NK-92 (cell line): ENCODE measurements around the gene WAS.
A peak's percentile ranks its signal among the peaks of the same experiment; 100 is the strongest.
"Not testable (repeated sequence)": the region's sequence is repeated elsewhere in the genome, so short reads cannot be mapped to it uniquely, and the experiment has no call there.

Experiments used
- DNase-seq: peaks from one replicate; lab custom pipeline; 2025; ENCODE audit not compliant: unreplicated experiment; lab: John Stamatoyannopoulos, UW

The WAS gene

GRCh38 chrX:48683411-48683982, at the start of gene WAS:
Gene WAS, plus strand, starts transcription at chrX:48683799. Its CDS starts 55 bp downstream, at chrX:48683854.
- DNase-seq = no peak

DNA sequence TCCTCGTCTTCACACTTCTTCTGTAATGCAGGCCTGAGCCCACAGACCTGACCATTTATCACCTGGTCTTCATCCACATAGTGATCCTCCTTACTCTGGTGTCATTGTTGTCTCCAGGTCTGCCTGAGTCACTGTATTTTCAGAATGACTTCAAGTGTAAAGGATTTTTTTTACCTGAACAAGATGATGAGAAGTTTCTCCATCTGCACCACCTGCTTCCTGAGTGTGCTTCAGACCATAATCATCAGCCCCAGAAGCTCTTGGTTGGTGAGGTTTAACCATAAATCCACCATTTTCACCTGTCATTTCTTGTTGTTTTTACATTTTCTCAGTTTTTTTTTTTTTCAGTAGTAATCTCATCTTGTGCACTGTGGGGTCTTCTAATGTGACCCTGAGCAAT, 47.3 kb upstream of the WAS start:
- no peak for DNase-seq

DNA sequence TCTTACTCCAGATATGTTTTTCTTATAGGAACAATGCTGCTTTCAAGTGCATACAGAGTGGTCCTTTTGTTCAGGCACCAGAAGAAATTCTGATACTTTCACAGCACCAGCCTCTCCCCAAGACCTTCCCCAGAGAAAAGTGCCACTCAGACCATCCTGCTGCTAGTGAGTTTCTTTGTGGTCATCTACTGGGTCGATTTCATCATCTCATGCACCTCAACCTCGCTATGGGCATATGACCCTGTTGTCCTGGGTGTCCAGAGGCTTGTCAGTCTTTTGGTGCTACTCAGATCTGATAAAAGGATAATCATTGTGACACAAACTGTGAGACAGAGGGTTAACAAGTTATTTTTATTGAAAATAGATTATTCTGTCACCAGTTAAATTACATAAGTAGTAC, 46.8 kb upstream of the WAS start:
- DNase-seq = no peak

- DNase-seq = no peak
Observed at GRCh38 chrX:48645669-48646068, 37.9 kb upstream of the WAS start.

DNA sequence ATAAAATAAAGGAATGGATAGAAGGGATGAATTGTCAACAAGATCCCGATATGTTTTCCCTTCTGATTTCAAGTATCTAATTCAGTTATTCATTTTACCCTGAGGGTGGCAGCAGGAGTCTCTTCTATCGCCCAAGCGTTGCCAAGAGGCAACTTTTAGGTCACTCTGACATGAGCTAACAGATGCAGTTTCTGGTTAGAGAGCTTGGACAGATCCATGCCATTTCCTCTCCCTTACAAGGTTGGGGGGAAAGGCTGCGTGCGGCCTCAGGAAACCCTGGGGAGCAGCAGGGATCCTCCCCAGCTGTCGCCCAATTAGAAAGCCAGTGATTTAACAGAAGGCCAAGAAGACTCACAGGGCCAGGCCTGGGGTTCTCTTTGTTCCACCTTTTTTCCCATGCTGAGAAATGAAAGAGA, 35.3 kb upstream of the WAS start:
- no peak for DNase-seq

GRCh38 chrX:48649102-48649501, 34.5 kb upstream of the WAS start:
- no peak for DNase-seq

GRCh38 chrX:48652055-48652579, 31.5 kb upstream of the WAS start:
- DNase-seq = not testable (repeated sequence)

GRCh38 chrX:48654746-48655145, 28.9 kb upstream of the WAS start:
- DNase-seq = not testable (repeated sequence)

DNA sequence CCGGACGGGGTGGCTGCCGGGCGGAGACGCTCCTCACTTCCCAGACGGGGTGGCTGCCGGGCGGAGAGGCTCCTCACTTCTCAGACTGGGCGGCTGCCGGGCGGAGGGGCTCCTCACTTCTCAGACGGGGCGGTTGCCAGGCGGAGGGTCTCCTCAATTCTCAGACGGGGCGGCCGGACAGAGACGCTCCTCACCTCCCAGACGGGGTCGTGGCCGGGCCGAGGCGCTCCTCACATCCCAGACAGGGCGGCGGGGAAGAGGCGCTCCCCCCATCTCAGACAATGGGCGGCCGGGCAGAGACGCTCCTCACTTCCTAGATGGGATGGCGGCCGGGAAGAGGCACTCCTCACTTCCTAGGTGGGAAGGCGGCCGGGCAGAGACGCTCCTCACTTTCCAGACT, 23.9 kb upstream of the WAS start:
- DNase-seq = not testable (repeated sequence)

DNA sequence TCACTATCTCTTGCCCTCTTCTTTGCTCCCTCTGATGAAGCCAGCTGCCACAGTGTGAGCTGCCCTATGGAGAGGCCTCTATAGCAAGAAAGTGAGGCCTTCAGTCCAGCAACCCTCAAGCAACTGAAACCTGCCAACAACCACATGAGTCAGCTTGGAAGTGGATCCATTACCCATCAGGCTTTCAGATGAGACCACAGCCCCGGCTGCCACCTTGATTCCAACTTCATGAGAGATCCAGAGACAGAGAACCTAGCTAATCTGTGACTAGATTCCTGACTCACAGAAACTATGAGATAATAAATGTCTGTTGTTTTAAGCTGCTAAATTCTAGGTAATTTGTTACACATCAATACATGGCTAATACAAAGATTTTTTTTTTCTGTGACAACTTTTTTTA, 20.4 kb upstream of the WAS start:
- DNase-seq = no peak

DNA sequence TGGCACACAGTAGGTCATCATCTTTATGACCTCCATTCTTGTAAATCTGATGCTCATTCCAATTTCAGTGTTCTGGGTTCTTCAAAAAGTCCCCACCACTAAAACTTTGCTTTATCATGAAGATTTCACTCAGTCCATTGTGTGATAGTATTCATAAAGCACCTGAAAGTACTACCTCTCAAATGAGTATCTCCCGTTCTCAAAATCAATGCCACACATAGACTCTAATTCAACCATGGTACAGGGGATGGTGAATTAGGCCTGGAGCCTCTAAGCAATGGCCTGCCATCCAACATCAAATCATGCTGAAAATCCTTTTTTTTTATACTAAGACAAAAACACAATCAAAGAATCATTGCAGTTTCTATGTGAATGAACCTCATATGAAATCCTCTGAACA, 19.4 kb upstream of the WAS start:
- DNase-seq = no peak

DNA sequence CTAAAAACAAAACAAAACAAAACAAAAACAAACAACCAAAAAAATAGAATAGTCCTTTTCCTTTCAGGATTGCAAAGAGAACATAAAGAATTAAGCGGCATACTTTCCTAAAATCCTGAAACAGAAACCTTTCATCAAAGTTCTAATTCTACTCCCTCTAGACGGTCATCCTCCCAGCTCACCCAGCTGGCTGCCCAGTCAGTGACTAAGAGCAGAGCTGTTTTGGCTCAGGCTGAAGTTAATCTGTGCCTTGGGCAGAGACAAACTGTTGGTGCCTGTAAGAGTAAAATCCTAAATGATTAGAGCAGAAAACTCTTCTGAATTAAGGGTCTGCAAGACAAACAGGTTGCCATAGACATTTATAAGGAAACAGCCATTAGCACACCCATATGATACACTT, 17.6 kb upstream of the WAS start:
- no peak for DNase-seq

DNA sequence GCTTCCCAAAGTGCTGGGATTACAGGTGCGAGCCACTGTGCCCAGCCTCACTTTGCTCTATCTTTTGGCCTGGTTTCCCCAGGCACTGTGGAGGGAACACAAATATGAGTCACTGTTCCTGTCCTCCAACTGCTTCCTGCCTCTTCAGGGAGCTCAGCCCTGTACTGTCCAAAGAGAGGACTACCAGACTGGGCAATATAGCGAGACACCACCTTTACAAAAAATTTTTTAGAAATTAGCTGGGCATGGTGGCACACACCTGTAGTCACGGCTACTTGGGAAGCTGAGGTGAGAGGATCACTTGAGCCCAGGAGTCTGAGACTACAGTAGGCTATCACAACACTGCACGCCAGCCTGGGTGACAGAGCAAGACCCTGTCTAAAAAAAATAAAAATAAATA, 16.9 kb upstream of the WAS start:
- no peak for DNase-seq

- DNase-seq = no peak
Observed at GRCh38 chrX:48667509-48667908, 16.1 kb upstream of the WAS start.

GRCh38 chrX:48668187-48668586, 15.4 kb upstream of the WAS start:
- DNase-seq = not testable (repeated sequence)

GRCh38 chrX:48676106-48676892, 7.3 kb upstream of the WAS start:
- peak; percentile 53 for DNase-seq

DNA sequence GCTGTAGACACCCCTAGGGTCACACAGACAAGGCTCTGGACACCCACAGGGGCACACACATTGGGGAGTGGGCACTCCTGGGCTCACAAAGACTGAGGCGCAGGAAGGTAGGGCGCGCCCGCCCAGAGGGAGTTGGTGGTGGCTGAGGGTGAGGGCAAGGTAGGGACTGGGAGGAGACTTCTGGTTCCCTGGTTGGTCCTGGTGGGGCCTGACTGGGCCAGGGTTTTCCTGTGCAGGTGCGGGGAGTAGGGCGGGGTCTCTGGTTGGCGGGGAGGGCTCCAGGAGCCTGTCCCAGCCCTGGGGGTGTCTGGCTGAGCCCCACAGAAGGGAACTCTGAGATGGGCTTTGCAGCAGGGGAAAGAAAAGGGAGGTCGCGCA, 6.7 kb upstream of the WAS start:
- no peak for DNase-seq

DNA sequence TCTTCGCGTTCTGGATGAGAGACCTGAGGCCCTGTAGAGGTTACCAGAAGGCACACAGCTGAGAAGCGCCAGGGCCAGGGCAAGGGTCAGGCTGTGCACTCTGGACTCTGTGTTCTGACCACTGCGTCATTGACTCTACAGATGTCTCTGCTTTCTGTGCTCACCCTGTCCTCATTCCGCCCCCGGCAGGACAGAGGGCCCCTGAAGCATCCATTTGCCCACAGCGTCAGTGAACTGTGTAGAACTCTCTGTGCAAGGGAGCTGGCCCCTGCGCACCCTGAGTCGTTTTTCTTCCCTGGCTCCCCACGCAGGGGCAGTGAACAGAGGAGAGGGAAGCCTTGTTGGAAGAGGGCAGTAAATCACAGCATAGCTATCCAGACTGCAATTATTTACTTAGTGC, 6.1 kb upstream of the WAS start:
- no peak for DNase-seq

DNA sequence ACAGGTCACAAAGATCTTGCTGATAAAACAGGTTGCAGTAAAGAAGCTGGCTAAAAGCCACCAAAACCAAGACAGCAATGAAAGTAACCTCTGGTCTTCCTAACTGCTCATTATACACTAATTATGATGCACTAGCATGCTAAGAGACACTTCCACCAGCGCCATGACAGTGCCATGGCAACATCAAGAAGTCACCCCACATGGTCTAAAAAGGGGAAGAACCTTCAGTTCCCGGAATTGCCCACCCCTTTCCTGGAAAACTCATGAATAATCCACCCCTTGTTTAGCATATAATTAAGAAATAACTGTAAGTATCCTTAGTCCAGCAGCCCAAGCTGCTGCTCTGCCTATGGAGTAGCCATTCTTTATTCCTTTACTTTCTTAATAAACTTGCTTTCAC, 3.1 kb upstream of the WAS start:
- DNase-seq = not testable (repeated sequence)

DNA sequence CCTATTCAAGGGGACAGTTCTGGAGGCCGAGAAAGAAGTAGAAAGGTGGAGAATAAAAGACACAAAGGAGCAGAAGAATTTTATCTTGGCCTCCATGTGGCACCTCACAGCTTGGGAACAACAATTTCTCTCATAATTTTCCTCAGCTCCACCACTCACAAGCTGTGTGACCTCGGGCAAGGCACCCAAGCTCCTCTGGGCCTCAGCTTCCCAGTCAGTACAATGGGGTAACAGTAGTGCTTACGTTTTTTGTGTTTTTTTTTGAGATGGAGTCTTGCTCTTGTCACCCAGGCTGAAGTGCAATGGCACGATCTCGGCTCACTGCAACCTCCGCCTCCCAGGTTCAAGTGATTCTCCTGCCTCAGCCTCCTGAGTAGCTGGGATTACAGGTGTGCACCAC, 2.7 kb upstream of the WAS start:
- DNase-seq = not testable (repeated sequence)

DNA sequence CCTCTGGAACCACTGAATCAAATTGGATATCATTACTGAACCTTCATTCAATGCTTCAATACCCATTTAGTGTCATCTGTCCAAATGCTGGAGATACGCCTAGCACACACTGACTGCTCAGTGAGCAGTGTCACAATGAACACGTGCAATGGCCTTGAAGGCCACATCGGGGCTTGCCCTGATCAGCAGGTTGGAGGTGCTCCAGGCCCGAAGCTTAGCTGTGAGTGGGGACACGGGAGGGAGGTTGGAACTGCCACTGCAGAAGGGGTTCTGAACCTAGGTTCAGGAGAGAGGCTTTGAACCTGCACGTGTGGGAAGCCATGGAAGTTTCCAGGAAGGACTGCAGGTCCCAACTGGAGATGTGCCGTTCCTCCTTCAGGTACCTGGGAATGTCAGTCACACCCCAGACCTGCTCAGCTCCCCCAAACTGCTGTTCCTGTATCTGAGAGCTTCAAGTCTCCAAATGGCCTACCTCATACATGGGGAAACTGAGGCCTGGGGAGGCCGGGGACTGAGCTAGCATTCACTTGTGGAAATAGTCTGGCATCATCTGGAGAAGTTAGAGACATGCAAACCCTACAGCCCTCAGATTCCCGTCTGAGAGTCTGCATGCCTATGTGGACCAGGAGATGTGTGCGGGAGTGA, 1.9 kb upstream of the WAS start:
- no peak for DNase-seq

GRCh38 chrX:48682795-48683194, 804 bp upstream of the WAS start:
- not testable (repeated sequence) for DNase-seq
